ENCODE data around the gene ADCK2.

GRCh38 chr7:140674356-140674800 is 1.6 kb downstream of the ADCK2 start:
- no peak for TF ChIP-seq TAF1 (IDR thresholded peaks at IDR 0.05; ENCODE audit: borderline replicate concordance, low read depth, low read length)
- TF ChIP-seq YY1 (IDR thresholded peaks at IDR 0.05; ENCODE audit: low read depth) = no peak
- no peak for TF ChIP-seq CTCF (IDR thresholded peaks at IDR 0.05)
- TF ChIP-seq RCOR1 (IDR thresholded peaks at IDR 0.05; ENCODE audit: low read length) = no peak
- no peak for TF ChIP-seq RFX5 (IDR thresholded peaks at IDR 0.05; ENCODE audit: low read length)

Data from SK-N-SH (cell line).